ENCODE measurements around the gene DUSP3.
"Not testable (repeated sequence)": the region's sequence is repeated elsewhere in the genome, so short reads cannot be mapped to it uniquely, and the experiment has no call there.

Gene DUSP3

GRCh38 chr17:43800736-43801135 lies 22.0 kb upstream of the DUSP3 start:
- DNase-seq: no peak

- DNase-seq: no peak
Observed at GRCh38 chr17:43799047-43799446, 20.3 kb upstream of the DUSP3 start.

GRCh38 chr17:43798024-43798423 lies 19.2 kb upstream of the DUSP3 start:
- not testable (repeated sequence) for DNase-seq

DNA sequence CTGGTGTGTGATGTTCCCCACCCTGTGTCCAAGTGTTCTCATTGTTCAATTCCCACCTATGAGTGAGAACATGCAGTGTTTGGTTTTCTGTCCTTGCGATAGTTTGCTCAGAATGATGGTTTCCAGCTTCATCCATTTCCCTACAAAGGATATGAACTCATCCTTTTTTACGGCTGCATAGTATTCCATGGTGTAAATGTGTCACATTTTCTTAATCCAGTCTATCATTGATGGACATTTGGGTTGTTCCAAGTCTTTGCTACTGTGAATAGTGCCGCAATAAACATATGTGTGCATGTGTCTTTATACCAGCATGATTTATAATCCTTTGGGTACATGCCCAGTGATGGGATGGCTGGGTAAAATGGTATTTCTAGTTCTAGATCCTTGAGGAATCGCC lies 13.9 kb upstream of the DUSP3 start:
- not testable (repeated sequence) for DNase-seq

DNA sequence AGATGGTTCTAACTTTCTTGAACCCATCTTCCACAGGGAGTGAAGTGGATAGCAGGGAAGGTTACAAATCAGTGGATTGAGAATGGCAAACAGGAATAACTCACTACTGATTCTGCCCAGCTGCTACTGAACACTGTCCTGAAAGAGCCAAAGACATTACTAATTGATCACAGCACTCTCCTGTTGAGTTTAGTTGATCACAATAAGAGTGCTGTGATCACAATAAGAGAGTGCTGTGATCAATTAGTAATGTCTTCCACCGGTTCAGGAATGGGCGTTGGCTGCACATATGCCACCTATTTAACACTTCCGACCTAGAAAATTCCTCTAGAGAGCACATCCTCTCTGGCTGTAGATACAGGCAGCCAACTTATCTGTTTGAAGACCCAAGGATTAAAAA lies 12.8 kb upstream of the DUSP3 start:
- peak; percentile 42 to 79 for DNase-seq

- DNase-seq: no peak
Observed at GRCh38 chr17:43790311-43790940, 11.6 kb upstream of the DUSP3 start.

DNA sequence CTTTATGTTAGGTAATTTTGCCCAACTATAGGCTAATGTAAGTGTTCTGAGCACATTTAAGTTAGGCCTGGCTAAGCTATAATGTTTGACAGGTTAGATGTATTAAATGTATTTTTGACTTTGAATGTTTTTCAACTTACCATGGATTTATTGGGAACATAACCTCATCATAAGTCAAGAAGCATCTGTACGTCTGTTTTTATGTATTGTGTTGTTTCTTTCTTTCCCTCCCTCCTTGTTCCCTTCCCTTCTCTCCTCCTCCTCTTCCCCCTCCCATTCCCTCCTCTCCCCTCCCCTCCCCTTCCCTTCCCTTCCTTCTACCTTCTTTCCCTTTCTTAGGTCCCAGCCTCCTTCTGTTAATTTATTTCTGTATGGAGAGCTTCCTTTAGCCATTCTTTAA lies 10.7 kb upstream of the DUSP3 start:
- DNase-seq: no peak

GRCh38 chr17:43788540-43788939 lies 9.8 kb upstream of the DUSP3 start:
- no peak for DNase-seq

- no peak for DNase-seq
Observed at GRCh38 chr17:43787728-43788127, 9.0 kb upstream of the DUSP3 start.

DNA sequence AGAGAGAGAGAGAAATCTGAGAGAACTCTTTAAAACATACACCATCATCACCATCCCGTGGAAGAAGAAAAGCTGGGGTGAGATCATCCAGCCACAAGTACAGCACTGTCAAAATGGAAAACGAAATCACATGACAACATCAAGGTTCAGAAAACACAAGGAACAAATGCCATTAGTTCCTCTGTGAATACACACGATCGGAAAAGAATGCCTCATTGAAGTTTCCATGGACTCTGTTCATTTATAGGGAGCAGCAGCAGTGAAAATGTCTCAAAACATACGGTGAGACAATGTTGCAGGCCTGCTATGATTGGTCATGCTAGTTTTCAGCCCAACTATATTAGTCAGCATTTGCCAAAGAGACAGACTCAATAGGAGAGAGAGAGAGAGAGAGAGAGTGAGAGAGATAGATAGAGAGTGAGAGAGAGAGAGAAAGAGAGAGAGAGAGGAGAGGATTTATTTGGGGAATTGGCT lies 5.9 kb upstream of the DUSP3 start:
- DNase-seq: no peak

DNA sequence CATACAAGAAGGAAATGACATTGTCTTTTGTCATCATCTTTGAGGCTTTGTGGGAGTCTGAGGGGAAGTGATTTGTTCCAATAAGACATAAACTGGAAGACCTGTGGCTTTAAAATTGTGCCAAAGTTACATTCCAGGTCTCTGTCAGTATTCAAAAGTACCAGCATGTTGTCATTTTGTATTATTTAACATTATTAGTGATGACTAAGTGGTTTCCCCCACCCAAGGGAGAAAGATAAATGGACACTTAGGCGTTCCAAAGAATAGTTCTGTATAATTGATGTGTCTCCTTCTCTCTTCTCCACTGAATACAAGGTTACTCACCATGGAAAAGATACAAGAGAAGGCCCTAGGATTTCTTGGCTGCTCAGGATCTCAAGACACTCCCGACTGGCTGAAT lies 5.3 kb upstream of the DUSP3 start:
- DNase-seq: no peak

DNA sequence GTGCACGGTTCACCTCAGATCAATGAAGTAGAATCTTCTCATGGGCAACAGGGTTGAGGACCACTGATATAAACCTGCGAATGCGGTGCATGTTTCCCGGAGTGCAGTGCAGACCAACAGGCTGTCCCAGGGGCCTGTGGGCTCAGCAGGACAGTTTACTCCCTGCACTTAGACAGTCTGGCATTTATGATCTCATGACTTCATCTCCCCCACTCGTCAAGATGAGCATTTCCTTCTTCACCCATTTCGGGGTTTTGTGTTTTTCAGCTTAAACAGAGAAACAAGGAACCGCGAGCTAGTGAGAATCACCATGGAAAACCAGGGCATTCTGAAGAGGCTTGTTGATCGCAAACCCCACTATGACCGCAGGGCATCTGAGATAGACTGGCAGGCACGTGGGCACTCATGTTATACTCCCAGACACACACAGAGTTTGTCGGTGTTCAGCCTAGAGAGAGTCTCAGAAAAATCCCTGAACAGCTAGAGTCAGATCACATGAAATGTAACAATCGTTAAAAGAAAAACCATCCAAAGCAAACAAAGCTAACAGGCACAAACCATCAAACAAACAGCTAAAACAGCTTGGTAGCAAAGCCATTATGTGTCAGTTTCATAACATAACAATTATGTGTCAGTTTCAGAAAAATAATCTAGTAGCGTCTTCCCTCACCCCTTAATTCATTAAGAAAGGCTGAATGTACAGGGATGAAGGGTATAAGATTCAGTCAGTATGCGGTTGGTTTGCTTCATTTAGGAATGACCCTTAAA lies 4.3 kb upstream of the DUSP3 start:
- no peak for DNase-seq

- DNase-seq: no peak
Observed at GRCh38 chr17:43780135-43780534, 1.4 kb upstream of the DUSP3 start, which contains the start of gene CFAP97D1. Gene CFAP97D1, plus strand, starts transcription at chr17:43780435. Its CDS starts 28 bp downstream, at chr17:43780463.

- peak in 1 of 2 experiments; percentile 74 for DNase-seq
Observed at GRCh38 chr17:43779145-43780125, 658 bp upstream of the DUSP3 start.

GRCh38 chr17:43774304-43775250 lies 4.2 kb downstream of the DUSP3 start:
- no peak for DNase-seq

DNA sequence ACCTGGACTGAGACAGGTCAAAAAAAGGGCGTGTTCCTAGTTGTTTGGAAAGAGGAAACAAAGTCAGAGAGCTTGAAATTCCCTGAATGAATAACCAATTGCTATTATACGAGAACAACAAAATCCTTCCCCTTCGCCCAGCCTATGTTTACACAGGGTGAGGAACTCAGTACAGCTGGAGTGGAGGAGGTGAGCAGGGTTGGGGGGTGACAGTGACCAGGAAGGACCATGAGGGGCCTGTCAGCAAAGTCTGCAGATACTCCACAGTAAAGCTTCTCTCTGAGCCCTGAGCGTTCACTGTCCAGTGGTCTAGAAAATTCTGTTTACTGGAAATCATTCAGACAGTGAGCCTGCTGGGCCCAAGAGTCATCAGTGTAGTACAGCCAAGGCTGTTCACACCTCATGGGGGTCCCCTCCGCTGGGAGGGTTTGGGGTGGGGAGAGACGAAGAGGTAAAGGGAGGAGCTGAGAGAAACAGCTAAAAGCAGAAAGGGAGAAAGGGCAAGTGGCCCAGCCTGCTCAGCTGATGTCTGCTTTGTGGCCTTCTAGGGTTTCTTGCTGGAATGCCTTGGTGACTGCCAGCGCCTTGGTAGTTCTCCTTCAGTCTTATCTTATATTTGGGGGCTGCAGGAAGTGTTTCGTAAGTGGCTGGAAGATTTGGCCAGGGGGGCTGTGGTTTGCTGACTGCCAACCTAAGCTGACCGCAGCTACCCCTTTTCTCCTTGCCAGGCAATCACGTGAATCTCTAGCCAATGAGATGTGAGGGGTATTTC lies 5.7 kb downstream of the DUSP3 start:
- DNase-seq: no peak

GRCh38 chr17:43771463-43771862 lies 7.3 kb downstream of the DUSP3 start:
- DNase-seq: no peak

GRCh38 chr17:43770957-43771356 lies 7.8 kb downstream of the DUSP3 start:
- no peak for DNase-seq

DNA sequence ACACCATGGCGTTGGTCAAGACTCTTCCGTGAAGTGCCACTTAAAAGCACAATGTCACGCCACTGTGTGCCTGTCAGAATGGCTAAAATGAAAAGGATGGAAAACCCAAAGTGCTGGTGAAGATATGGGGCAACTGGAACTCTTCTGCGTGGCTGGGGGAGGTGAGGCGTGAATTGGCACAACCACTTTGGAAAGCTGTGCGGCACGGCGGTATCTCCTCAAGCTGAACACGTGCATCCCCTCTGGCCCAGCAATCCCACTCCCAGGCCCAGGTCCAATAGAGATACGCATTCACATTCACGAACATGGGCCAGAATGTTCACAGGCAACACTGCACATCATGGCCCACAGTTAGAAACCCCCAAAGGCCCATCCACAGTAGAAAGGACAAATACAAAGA lies 8.9 kb downstream of the DUSP3 start:
- no peak for DNase-seq

- no peak for DNase-seq
Observed at GRCh38 chr17:43769426-43769825, 9.4 kb downstream of the DUSP3 start.

GRCh38 chr17:43768943-43769342 lies 9.8 kb downstream of the DUSP3 start:
- DNase-seq: no peak

All from SW 1271 (cell line).